Left lung (tissue), 10 donors: ENCODE results near the gene RASA3. TPM values are rescaled to one million over a fixed set of nuclear protein-coding genes. Genes with fewer than 3 reads are reported as not detected.

ENCODE experiments used
- ATAC-seq: fragments of 200-7000 bp; cut with Tn5 transposase; one replicate; pipeline ENCODE4 v1.9.1; 2020; ENCODE audit warnings: moderate library complexity
- DNase-seq, 4 donors: peaks; one replicate each; pipeline ENCODE4 v3.0.0-alpha.2; 2013 to 2020
- H3K27ac ChIP-seq, 2 donors: fragments of 200-600 bp; sonication (generic) in 1 of 2; one replicate each; pipeline versions ENCODE4 v1.5.0 to v1.8.0; 2020 to 2021
- H3K27me3 ChIP-seq, 2 donors: fragments of 200-600 bp; sonication (generic) in 1 of 2; one replicate each; pipeline versions ENCODE4 v1.5.0 to v1.8.0; 2020 to 2021
- H3K36me3 ChIP-seq, 2 donors: fragments of 200-600 bp; sonication (generic) in 1 of 2; one replicate each; pipeline versions ENCODE4 v1.5.0 to v1.8.0; 2020 to 2021
- H3K4me1 ChIP-seq, 2 donors: fragments of 200-600 bp; one replicate each; pipeline ENCODE4 v1.8.0; 2021
- H3K4me3 ChIP-seq, 2 donors: fragments of 200-600 bp; sonication (generic) in 1 of 2; one replicate each; pipeline versions ENCODE4 v1.5.0 to v1.8.0; 2020 to 2021; ENCODE audit warnings: mild to moderate bottlenecking in 1 of 2
- H3K9me3 ChIP-seq, 2 donors: fragments of 200-600 bp; sonication (generic) in 1 of 2; one replicate each; pipeline versions ENCODE4 v1.5.0 to v1.8.0; 2020 to 2021
- CTCF ChIP-seq, 2 donors: fragments of 200-600 bp; sonication (generic) in 1 of 2; IDR thresholded peaks; one replicate each; pipeline versions ENCODE4 v1.5.0 to v1.8.0; 2021; ENCODE audit warnings: antibody characterized with exemption in 2 of 2
- intact Hi-C, 2 donors: fragments of 100-400 bp; cut with DNase I; formaldehyde crosslinking; loops; one replicate each; pipeline versions ENCODE4 v1.11.2 to v1.14.2; 2022
- polyA plus RNA-seq, 6 donors: library from polyadenylated mRNA; unstranded; fragments of 120-200 nt; gene quantifications; one replicate each; pipeline ENCODE4 v1.2.1, GENCODE V29; 2013; ENCODE audit not compliant: insufficient read length in 6 of 6
- total RNA-seq, 2 donors: library from RNA; stranded (reverse); fragmentation: NEBNext Ultra II Directional; extraction: Animal tissue kit (Norgen Biotek cat#: 25700); gene quantifications; one replicate each; pipeline ENCODE4 v1.2.1, GENCODE V29; 2021
- donor health status: DM: no; HTN: yes; CAD: no.
- donor health status: DM: no; HTN: no; CAD: no.

RASA3 gene
- total and polyA plus RNA-seq, 8 donors = 11.4 to 22.2 (median 12.7) TPM

GRCh38 chr13:113997845-113998751 lies 134.3 kb downstream of the RASA3 start:
- Histone ChIP-seq H3K4me3 (no peak overlapping the region), H3K4me1 (no peaks in the 10 kb centered on the region), H3K36me3 (peaks cover 0 to 73% of the 10 kb centered on the region in 2 donors), H3K9me3 (no peaks in the 10 kb centered on the region), H3K27ac (no peak overlapping the region), H3K27me3 (no peaks in the 10 kb centered on the region)
- TF ChIP-seq CTCF (IDR thresholded peaks at IDR 0.05) = no peak
- peak; percentile 20 for ATAC-seq
- peak in 3 of 4 donors; percentile 65 to 80 (median 76) for DNase-seq
- intact Hi-C loops = no loop called here

GRCh38 chr13:113996912-113997745 lies 135.3 kb downstream of the RASA3 start:
- Histone ChIP-seq H3K4me1 (no peaks in the 10 kb centered on the region), H3K27me3 (no peaks in the 10 kb centered on the region), H3K27ac (no peak overlapping the region), H3K36me3 (peaks cover 0 to 71% of the 10 kb centered on the region in 2 donors), H3K9me3 (no peaks in the 10 kb centered on the region), H3K4me3 (no peak overlapping the region)
- ATAC-seq (no peak), DNase-seq (peak in 1 of 4 donors; percentile 60)
- intact Hi-C loops = no loop called here
- no peak for TF ChIP-seq CTCF (IDR thresholded peaks at IDR 0.05)

- H3K4me3 ChIP-seq = no peak overlapping the region
- intact Hi-C loops = no loop called here
- peaks cover 0 to 70% of the 10 kb centered on the region in 2 donors for H3K36me3 ChIP-seq
- ATAC-seq (no peak), DNase-seq (peak in 1 of 4 donors; percentile 70)
- H3K4me1 ChIP-seq = no peaks in the 10 kb centered on the region
- no peaks in the 10 kb centered on the region for H3K27me3 ChIP-seq
- no peak overlapping the region for H3K27ac ChIP-seq
- no peak for TF ChIP-seq CTCF (IDR thresholded peaks at IDR 0.05)
- no peaks in the 10 kb centered on the region for H3K9me3 ChIP-seq
Observed at GRCh38 chr13:113996081-113996911, 136.1 kb downstream of the RASA3 start.

GRCh38 chr13:113995051-113995601 lies 137.3 kb downstream of the RASA3 start:
- TF ChIP-seq CTCF (IDR thresholded peaks at IDR 0.05) = no peak
- H3K9me3 ChIP-seq = no peaks in the 10 kb centered on the region
- H3K36me3 ChIP-seq = peaks cover 0 to 70% of the 10 kb centered on the region in 2 donors
- DNase-seq = peak in 1 of 4 donors; percentile 63
- no peak for ATAC-seq
- no peak overlapping the region for H3K27ac ChIP-seq
- no peaks in the 10 kb centered on the region for H3K4me1 ChIP-seq
- intact Hi-C loops = no loop called here
- no peak overlapping the region for H3K4me3 ChIP-seq
- no peaks in the 10 kb centered on the region for H3K27me3 ChIP-seq
